T47D (cell line): ENCODE measurements around the gene LRIG1.

Experiments
- DNase-seq, 2 experiments: peaks; one replicate each; pipeline versions ENCODE4 v3.0.0 to v3.0.0-alpha.2; 2011 to 2012; ENCODE audit warnings: low read depth in 1 of 2, low spot score in 1 of 2
- JUND ChIP-seq: IDR thresholded peaks from 2 replicates; pipeline ENCODE4 v1.6.1; 2012; ENCODE audit warnings: low read depth
- in situ Hi-C: cut with HindIII; loops from 2 replicates; pipeline ENCODE4 v1.10.0; 2016; ENCODE audit warnings: low sequenced_read_pairs, low pct_unique_long_range_greater_than_20kb

Gene LRIG1

DNA sequence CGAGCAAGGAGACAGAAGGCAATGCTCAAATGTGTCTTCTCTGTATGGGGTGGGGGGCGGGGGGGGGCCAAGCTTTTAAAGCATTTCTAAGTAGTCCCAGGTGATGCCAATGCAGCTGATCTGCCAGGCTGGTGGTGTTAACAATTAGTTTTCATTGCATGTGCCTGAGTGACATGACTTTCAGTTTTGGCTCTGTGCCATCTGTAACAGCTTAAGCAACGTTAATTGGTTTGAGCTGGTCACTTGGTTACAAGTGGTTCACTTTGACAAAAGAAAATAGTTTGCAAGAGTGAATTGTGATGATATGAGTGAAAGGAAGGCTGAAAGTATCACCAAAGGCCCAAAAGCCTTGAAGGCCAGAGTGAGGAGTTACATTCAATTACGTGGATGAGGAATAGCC, 26.4 kb upstream of the LRIG1 start:
- no peak for TF ChIP-seq JUND
- DNase-seq: no peak
- in situ Hi-C loops: no loop called here

GRCh38 chr3:66525771-66526170, 24.9 kb upstream of the LRIG1 start:
- in situ Hi-C loops: no loop called here
- no peak for TF ChIP-seq JUND
- DNase-seq: no peak

DNA sequence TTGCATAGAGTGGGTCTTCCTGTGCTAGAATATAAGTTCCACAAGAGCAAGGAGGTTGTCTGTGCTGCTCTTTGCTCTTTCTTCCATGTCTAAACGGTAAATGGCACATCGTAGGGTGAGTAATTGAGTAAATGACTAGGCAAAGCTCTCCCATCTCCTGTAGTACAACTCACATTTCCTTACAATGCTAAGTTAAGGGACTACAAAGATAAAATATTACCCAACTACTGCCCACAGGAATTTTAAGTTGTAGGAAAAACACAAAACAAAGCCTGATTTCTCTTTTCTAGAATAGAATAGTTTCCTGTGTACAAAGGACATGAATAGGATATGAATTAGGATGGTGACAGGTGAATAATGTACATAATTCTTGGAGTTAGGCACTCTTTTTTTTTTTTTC, 19.9 kb upstream of the LRIG1 start:
- DNase-seq: no peak
- in situ Hi-C loops: no loop called here
- TF ChIP-seq JUND: no peak

DNA sequence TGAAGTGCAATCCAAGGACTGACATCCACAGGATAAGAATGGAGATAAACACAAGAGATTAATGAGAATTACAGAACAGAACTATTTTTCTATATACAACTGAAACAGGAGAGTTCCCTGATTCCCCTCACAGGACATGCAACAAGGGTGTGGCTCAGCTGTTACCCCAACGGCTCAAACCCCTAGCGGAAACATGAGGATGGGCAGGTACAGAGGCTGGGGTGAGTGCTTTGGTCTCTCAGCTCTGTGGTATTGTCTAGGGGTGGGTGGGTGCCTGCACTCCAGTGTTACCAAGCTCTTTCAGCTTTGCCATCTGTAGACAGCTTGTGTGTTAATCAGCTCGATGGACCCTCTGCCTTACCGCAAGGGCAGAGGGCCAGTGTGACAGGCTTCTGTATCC, 17.8 kb upstream of the LRIG1 start:
- TF ChIP-seq JUND: no peak
- in situ Hi-C loops: no loop called here
- no peak for DNase-seq

- in situ Hi-C loops: no loop called here
- DNase-seq: no peak
- no peak for TF ChIP-seq JUND
Measured at GRCh38 chr3:66518126-66518525, 17.3 kb upstream of the LRIG1 start.

- no peak for TF ChIP-seq JUND
- DNase-seq: no peak
- in situ Hi-C loops: no loop called here
Measured at GRCh38 chr3:66517241-66517640, 16.4 kb upstream of the LRIG1 start.

DNA sequence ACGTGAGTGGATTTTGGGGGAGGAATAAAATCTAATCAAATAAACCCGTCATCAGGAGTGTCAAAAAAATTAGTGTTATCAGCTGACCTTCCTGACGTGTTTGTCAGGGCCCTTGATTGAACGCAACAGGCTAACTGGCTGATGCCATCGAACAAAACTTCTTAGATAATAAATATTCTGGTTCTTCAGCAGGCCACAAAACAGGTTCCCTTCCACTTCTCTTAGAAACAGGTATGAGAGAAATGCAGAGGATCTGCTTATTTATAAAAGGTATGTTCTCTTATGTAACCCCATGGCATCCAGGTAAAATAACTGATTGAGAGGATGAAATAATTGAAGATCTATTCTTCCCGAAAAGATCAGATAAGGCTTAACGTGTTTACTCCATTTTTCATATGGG, 7.6 kb upstream of the LRIG1 start:
- no peak for TF ChIP-seq JUND
- no peak for DNase-seq
- in situ Hi-C loops: no loop called here

- no peak for TF ChIP-seq JUND
- in situ Hi-C loops: no loop called here
- DNase-seq: no peak
Measured at GRCh38 chr3:66507423-66508260, 6.8 kb upstream of the LRIG1 start.

- in situ Hi-C loops: no loop called here
- no peak for DNase-seq
- no peak for TF ChIP-seq JUND
Measured at GRCh38 chr3:66506154-66506553, 5.3 kb upstream of the LRIG1 start.

DNA sequence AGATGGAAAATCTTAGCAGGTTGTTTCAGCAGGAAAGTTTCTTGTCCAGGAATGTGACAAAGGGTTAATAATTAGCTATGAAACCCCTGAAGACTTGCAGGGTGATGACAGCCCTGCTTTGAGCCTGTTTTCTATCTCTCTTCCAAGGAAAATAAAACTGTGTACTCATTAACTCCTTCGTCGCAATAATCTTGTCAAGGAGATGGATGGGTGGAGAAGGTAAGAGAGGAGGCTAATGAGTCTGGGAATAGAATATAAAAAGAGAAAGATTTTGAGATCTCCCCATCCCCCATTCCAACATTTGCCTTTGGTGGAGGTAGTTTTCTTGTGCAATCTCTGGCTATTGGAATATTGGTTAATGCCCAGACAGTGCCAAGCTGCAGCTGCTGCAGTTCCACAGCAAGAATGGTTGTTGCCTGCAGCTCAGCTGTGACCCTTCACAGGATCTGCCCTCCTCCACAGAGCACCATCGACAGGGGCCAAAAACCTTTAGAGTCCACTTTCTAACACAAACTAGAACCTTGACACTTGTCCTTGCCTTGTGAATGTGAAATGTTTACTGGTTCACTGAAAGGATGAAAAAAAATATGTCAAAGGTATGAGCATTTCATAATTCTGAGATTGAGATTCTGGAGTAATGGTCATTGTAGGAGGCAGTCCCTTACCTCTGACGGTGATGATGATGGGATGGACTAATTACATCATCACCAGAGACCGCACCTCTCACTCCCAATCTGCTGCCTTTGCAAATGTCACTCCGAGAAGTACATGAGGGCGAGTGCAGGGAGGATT, 4.2 kb upstream of the LRIG1 start:
- in situ Hi-C loops: no loop called here
- DNase-seq: no peak
- no peak for TF ChIP-seq JUND

GRCh38 chr3:66502981-66503380, 2.2 kb upstream of the LRIG1 start:
- in situ Hi-C loops: no loop called here
- TF ChIP-seq JUND: no peak

DNA sequence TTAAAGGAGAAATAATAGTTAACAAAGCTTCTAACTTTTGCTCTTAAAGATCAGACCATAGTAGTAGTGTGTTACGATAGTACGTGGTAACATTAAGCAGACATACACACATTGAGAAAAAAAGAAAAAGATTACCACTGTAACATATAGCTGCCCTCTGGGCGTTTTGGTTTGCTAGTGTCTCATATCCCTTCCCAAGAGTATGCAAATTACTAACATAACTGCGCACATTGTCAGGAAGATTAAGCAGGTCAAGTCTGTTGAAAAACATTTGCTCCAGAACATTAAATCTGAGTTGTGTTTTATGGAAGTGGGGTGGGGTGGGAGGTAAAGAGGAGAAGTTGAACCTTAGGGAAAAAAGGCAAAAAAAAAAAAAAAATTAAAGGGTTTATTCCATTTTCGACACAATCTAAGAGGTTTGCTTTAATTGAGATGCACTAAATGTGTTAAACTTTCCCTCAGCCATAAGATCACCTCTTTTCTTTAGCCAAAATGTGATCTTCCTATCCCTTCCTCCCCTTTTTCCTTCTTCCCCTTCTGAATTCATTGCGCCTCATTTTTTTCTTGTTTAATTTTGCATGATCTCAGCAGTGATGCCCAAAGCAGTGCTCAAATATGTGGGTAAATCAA, 1.5 kb upstream of the LRIG1 start:
- in situ Hi-C loops: no loop called here
- TF ChIP-seq JUND: no peak
- no peak for DNase-seq

More at GRCh38 chr3:66502981-66503380, 2.2 kb upstream of the LRIG1 start:
- no peak for DNase-seq
